DMS 273 (cell line): Measurements from ENCODE around the gene FSD2.
"Not testable (repeated sequence)": the region's sequence is repeated elsewhere in the genome, so short reads cannot be mapped to it uniquely, and the experiment has no call there.

Source experiments
- DNase-seq: peaks from one replicate; lab custom pipeline; 2025; ENCODE audit not compliant: unreplicated experiment; lab: John Stamatoyannopoulos, UW

Gene FSD2

GRCh38 chr15:82831894-82832600, 26.2 kb upstream of the FSD2 start:
- no peak for DNase-seq

GRCh38 chr15:82830427-82831173, 24.7 kb upstream of the FSD2 start:
- DNase-seq: no peak

DNA sequence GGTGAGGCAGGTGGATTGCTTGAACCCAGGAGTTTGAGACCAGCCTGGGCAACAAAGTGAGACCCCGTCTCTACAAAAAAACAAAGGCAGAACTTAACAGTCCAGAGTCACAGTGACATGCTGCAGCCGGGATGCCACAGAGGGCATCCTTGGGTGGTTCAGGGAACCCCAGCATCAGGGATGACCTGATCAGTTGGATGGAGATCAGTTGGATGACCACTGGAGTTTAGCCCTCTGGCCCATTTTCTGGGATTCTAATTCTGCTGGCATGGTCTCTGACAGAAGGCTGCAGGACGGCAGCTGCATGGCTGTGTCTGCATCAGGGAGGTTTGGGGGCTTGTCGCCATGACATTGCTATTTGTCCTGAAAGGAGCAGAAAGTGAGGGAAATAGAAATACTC, 23.4 kb upstream of the FSD2 start:
- DNase-seq: no peak

DNA sequence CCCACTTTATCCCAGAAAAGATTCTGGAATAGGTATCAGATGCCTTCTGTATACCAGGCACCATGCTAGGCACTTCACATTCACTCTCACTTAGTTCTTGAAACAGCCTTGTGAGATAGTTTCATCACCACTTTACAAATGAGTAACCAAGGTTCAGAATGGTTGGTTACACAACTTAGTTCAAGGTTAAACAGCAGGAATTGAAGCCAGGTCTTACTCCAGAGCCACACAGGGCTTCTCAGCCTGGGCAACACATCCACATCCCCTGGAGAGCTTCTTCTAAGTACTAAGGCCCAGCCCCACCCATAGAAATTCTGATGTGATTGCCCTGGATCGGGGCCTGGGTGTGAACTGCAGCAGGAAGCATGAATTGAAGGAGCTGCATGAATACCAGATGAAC, 22.2 kb upstream of the FSD2 start:
- no peak for DNase-seq

DNA sequence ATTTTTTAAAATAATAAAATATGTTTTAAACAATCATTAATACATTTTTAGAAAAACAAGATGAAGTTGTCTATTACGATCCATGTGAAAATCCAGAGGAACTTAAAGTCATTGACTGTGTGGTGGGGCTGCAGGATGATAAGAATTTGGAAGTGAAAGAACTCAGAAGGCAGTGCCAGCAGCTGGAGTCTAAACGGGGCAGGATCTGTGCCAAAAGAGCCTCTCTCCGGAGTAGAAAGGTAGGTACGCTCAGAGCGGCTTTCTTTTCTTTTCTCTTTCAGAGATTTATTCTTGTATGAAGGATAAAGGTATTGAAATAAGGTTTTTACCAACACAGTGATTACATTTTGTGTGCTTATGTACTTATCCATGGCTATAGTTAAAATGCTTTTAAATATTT, 17.2 kb upstream of the FSD2 start:
- peak; percentile 19 for DNase-seq

- not testable (repeated sequence) for DNase-seq
Measured at GRCh38 chr15:82821851-82822250, 16.0 kb upstream of the FSD2 start.

GRCh38 chr15:82821396-82821795, 15.5 kb upstream of the FSD2 start:
- not testable (repeated sequence) for DNase-seq

DNA sequence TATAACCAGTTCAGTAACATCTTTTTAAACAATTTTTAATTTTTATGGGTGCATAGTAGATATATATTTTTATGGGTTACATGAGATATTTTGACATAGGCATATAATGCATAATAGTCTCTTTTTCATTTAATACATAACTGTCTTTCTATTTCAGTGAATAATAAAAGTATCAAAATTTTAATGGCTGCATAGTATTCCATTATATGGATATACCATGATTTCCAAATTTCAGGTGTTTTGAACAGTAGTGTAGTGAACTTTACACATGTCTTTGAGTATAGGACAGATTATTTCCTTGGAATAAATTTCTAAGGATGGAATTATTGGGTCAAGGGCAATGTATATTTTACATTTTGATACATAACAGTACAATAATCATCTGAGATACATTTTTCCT, 14.3 kb upstream of the FSD2 start:
- DNase-seq: no peak

DNA sequence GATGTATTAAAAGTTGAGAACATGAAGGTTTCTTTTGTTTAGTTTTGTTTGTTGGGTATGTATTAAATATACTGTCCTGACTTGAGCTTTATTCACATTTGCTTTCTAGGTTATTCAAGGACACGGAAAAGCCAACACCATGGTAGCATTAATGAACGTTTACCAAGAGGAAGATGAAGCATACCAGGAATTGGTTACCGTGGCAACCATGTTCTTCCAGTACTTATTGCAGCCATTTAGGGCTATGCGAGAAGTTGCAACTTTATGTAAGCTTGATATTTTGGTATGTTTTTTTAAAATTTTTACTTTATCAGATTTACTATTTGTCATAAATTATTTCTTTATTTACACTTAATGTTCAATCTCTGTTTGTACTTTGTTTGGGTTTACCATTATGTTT, 7.1 kb upstream of the FSD2 start:
- DNase-seq: peak; percentile 30

GRCh38 chr15:82810890-82811426, 5.1 kb upstream of the FSD2 start:
- peak; percentile 15 for DNase-seq

GRCh38 chr15:82810061-82810889, 4.4 kb upstream of the FSD2 start:
- DNase-seq: peak; percentile 75

DNA sequence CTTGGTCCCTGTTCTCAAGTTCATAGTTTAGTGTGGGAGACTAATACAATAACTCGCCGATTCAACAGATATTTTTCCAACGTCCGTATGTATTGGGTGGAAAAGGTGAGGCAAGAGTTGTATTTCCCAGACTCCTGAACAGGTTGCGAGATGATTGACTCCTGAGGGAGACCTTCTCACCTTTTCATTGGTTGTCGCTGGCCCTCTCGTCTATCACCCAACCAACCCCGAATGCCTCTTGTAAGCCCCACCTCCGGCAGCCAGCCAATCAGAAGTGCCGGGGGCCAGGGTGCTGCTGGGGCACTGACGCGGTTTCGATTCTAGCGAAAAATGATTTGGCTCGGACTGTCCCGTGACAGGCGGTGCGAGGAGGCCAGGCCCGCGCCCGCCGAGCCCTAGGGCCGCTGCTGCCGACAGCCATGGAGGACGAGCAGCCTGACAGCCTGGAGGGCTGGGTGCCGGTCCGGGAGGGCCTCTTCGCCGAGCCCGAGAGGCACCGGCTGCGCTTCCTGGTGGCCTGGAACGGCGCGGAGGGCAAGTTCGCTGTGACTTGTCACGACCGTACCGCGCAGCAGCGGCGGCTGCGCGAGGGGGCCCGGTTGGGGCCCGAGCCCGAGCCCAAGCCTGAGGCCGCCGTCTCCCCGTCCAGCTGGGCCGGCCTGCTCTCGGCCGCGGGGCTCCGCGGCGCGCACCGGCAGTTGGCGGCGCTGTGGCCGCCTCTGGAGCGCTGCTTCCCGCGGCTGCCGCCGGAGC, 3.6 kb upstream of the FSD2 start, which contains the start of gene WHAMM:
WHAMM (plus strand) TSS at position 321 of the 753 bp plus-strand sequence; CDS start at position 420, 99 bp downstream.
- peak; percentile 98 for DNase-seq

GRCh38 chr15:82808634-82809041, 2.8 kb upstream of the FSD2 start:
- DNase-seq: no peak

GRCh38 chr15:82807920-82808633, 2.2 kb upstream of the FSD2 start:
- DNase-seq: no peak

GRCh38 chr15:82804575-82804949, 1.3 kb downstream of the FSD2 start:
- DNase-seq: no peak

DNA sequence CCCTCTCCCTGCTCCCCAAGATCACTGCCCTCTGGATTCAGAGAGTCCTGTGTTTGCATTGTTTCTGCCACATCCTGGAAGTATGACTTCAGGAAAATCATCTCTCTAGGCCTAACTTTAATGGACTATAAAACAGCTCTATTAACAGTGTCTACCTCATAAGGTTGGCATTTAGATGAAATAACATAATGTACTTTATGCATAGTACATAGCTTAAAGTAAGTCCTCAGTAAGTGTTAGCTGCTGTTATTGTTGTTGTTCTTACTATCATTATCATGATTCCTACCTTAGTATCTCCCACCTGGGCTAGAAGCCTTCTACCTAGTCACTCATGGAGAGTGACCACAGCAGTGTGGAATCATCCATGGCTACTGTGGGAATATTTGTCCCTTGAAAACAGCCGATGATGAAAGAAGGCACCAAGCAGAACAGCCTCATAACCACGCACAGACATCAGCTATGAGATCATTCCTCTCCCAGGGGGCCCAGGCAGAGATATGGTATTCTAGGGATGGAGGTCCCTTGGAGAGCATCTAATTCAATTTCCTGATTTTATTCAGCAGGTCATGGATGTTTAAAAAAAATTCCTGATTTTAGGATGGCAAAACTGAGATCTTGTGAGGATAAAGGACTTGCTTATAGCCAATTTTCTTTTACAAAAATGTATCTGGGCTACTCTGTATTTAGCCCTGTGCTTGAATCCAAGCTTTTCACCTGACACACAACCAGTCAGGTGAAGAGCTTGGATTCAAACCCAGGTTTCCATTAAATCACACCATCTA, 1.9 kb downstream of the FSD2 start:
- DNase-seq: no peak

DNA sequence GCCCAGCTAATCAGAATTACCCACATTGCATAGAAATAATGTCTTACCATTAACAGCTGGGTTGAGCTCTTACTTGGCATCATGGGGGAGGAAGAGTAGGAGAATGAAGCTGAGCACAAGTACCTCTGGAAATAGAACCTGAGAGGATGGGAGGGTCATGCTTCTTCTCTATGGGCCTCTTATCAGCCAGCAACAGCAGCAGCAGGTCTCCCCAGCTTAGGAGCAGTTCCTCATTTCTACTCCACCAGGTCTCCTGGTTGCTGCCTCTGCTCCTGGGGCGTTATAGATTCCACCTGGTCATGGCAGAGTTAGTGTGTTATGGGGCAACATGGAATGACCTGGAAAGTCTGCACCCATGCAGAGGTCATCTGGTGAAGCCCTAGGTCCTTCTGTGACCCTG, 3.4 kb downstream of the FSD2 start:
- no peak for DNase-seq

- peak; percentile 6 for DNase-seq
Measured at GRCh38 chr15:82799183-82799841, 6.6 kb downstream of the FSD2 start.
